ENCODE results near the gene JMJD8.

Gene JMJD8

GRCh38 chr16:726188-726437 is 42.0 kb upstream of the JMJD8 start:
- TF ChIP-seq GATA2 (IDR thresholded peaks at IDR 0.05; ENCODE audit: low read depth, low read length) (no peak), GATA3 (IDR thresholded peaks at IDR 0.05; ENCODE audit: low read depth, low read length) (no peak)

GRCh38 chr16:725463-726187 is 41.5 kb upstream of the JMJD8 start:
- TF ChIP-seq GATA2 (IDR thresholded peaks at IDR 0.05; ENCODE audit: low read depth, low read length) = no peak
- no peak for TF ChIP-seq GATA3 (IDR thresholded peaks at IDR 0.05; ENCODE audit: low read depth, low read length)

GRCh38 chr16:725041-725376 is 40.9 kb upstream of the JMJD8 start:
- no peak for TF ChIP-seq GATA2 (IDR thresholded peaks at IDR 0.05; ENCODE audit: low read depth, low read length)
- TF ChIP-seq GATA3 (IDR thresholded peaks at IDR 0.05; ENCODE audit: low read depth, low read length) = no peak

- no peak for TF ChIP-seq GATA3 (IDR thresholded peaks at IDR 0.05; ENCODE audit: low read depth, low read length)
- no peak for TF ChIP-seq GATA2 (IDR thresholded peaks at IDR 0.05; ENCODE audit: low read depth, low read length)
Measured at GRCh38 chr16:724188-725040, 40.3 kb upstream of the JMJD8 start.

- no peak for TF ChIP-seq GATA3 (IDR thresholded peaks at IDR 0.05; ENCODE audit: low read depth, low read length)
- TF ChIP-seq GATA2 (IDR thresholded peaks at IDR 0.05; ENCODE audit: low read depth, low read length) = no peak
Measured at GRCh38 chr16:723695-724094, 39.6 kb upstream of the JMJD8 start.

- TF ChIP-seq GATA3 (IDR thresholded peaks at IDR 0.05; ENCODE audit: low read depth, low read length) = no peak
- TF ChIP-seq GATA2 (IDR thresholded peaks at IDR 0.05; ENCODE audit: low read depth, low read length) = no peak
Measured at GRCh38 chr16:722835-723633, 38.9 kb upstream of the JMJD8 start.

- TF ChIP-seq GATA3 (IDR thresholded peaks at IDR 0.05; ENCODE audit: low read depth, low read length) (no peak), GATA2 (IDR thresholded peaks at IDR 0.05; ENCODE audit: low read depth, low read length) (peak; percentile 69)
Measured at GRCh38 chr16:721765-722540, 37.8 kb upstream of the JMJD8 start.

GRCh38 chr16:720990-721764 is 37.0 kb upstream of the JMJD8 start, which contains the start of gene ANTKMT:
Gene ANTKMT (plus strand): TSS chr16:721146. CDS start chr16:721275, 129 bp downstream.
- no peak for TF ChIP-seq GATA2 (IDR thresholded peaks at IDR 0.05; ENCODE audit: low read depth, low read length)
- no peak for TF ChIP-seq GATA3 (IDR thresholded peaks at IDR 0.05; ENCODE audit: low read depth, low read length)

GRCh38 chr16:720447-720989 is 36.4 kb upstream of the JMJD8 start:
- TF ChIP-seq GATA3 (IDR thresholded peaks at IDR 0.05; ENCODE audit: low read depth, low read length) (no peak), GATA2 (IDR thresholded peaks at IDR 0.05; ENCODE audit: low read depth, low read length) (no peak)

GRCh38 chr16:719815-720446 is 35.8 kb upstream of the JMJD8 start:
- TF ChIP-seq GATA3 (IDR thresholded peaks at IDR 0.05; ENCODE audit: low read depth, low read length) (no peak), GATA2 (IDR thresholded peaks at IDR 0.05; ENCODE audit: low read depth, low read length) (no peak)

GRCh38 chr16:718922-719321 is 34.8 kb upstream of the JMJD8 start:
- TF ChIP-seq GATA2 (IDR thresholded peaks at IDR 0.05; ENCODE audit: low read depth, low read length) = no peak
- no peak for TF ChIP-seq GATA3 (IDR thresholded peaks at IDR 0.05; ENCODE audit: low read depth, low read length)

- TF ChIP-seq GATA2 (IDR thresholded peaks at IDR 0.05; ENCODE audit: low read depth, low read length) (no peak), GATA3 (IDR thresholded peaks at IDR 0.05; ENCODE audit: low read depth, low read length) (no peak)
Measured at GRCh38 chr16:718389-718788, 34.3 kb upstream of the JMJD8 start.

Measured in SH-SY5Y (cell line).